IMR-90 (cell line): ENCODE measurements around the gene PRR18. TPM values are rescaled to one million over a fixed set of nuclear protein-coding genes. Genes with fewer than 3 reads are reported as not detected.

ENCODE experiments used
- ATAC-seq: fragments of 200-7000 bp; cut with Tn5 transposase; 2 replicates; pipeline ENCODE4 v1.9.1; 2020; ENCODE audit warnings: low read depth, mild to moderate bottlenecking, moderate library complexity
- BruUV-seq: library from RNA; stranded (reverse); fragments of 400-500 nt; replicated peaks from 2 replicates; lab custom pipeline; 2021; lab: Mats Ljungman, UMichigan
- CTCF ChIA-PET: fragments of 300-600 bp; formaldehyde crosslinking; extraction: SDS; loops from one replicate; lab custom pipeline; 2021; ENCODE audit warnings: antibody characterized with exemption; lab: Yijun Ruan, JAX
- POLR2A ChIA-PET: fragments of 300-600 bp; sonication (Branson Sonifier 250); formaldehyde crosslinking; loops from one replicate; lab custom pipeline; 2022; ENCODE audit warnings: antibody characterized with exemption; ENCODE audit not compliant: unreplicated experiment; lab: Charles Lee
- DNase-seq: peaks from one replicate; pipeline ENCODE4 v3.0.0; 2013
- H2AFZ ChIP-seq: replicated peaks from 2 replicates; pipeline ENCODE3; 2013; ENCODE audit warnings: low read length, mild to moderate bottlenecking; ENCODE audit not compliant: poor library complexity
- H2AK5ac ChIP-seq: 2 replicates; pipeline ENCODE4 v1.6.1; 2013; ENCODE audit warnings: low read depth, low read length, inconsistent platforms
- H2AK9ac ChIP-seq: replicated peaks from 2 replicates; pipeline ENCODE3; 2013; ENCODE audit warnings: mild to moderate bottlenecking, low read depth, low read length, moderate library complexity; ENCODE audit not compliant: poor library complexity
- H2BK120ac ChIP-seq: 2 replicates; pipeline ENCODE4 v1.6.1; 2013; ENCODE audit warnings: low read depth, low read length, inconsistent platforms
- H2BK15ac ChIP-seq: 3 replicates; pipeline ENCODE4 v1.6.1; 2013; ENCODE audit warnings: low read depth, low read length, inconsistent platforms
- H2BK20ac ChIP-seq: 2 replicates; pipeline ENCODE4 v1.6.1; 2013; ENCODE audit warnings: low read depth, mild to moderate bottlenecking, inconsistent platforms, low read length, moderate library complexity
- H2BK5ac ChIP-seq: 2 replicates; pipeline ENCODE4 v1.6.1; 2013; ENCODE audit warnings: mild to moderate bottlenecking, low read depth, low read length, inconsistent platforms; ENCODE audit not compliant: poor library complexity, severe bottlenecking
- H3K14ac ChIP-seq: replicated peaks from 2 replicates; pipeline ENCODE4 v1.6.1; 2013; ENCODE audit warnings: low read depth, low read length, inconsistent platforms
- H3K18ac ChIP-seq: 2 replicates; pipeline ENCODE4 v1.6.1; 2013; ENCODE audit warnings: low read depth, low read length, control low read depth
- H3K23ac ChIP-seq: 2 replicates; pipeline ENCODE4 v1.6.1; 2013; ENCODE audit warnings: low read depth, low read length, inconsistent platforms
- H3K27ac ChIP-seq: 2 replicates; pipeline ENCODE4 v1.5.1; 2013; ENCODE audit warnings: mild to moderate bottlenecking, control low read depth, low read length; ENCODE audit not compliant: insufficient read depth
- H3K27me3 ChIP-seq: 2 replicates; pipeline ENCODE4 v1.6.1; 2013; ENCODE audit warnings: low read length; ENCODE audit not compliant: control insufficient read depth, insufficient read depth
- H3K36me3 ChIP-seq: 2 replicates; pipeline ENCODE4 v1.6.1; 2013; ENCODE audit warnings: low read length, mixed read lengths; ENCODE audit not compliant: control insufficient read depth, insufficient read depth
- H3K4ac ChIP-seq: 2 replicates; pipeline ENCODE4 v1.6.1; 2013; ENCODE audit warnings: low read depth, low read length, inconsistent platforms
- H3K4me1 ChIP-seq: 2 replicates; pipeline ENCODE4 v1.6.1; 2013; ENCODE audit warnings: low read length, mixed read lengths; ENCODE audit not compliant: control insufficient read depth, insufficient read depth
- H3K4me2 ChIP-seq: 2 replicates; pipeline ENCODE4 v1.6.1; 2013; ENCODE audit warnings: low read depth, mild to moderate bottlenecking, control low read depth, low read length, moderate library complexity
- H3K4me3 ChIP-seq: 2 replicates; pipeline ENCODE4 v1.5.1; 2013; ENCODE audit warnings: low read depth, mild to moderate bottlenecking, control low read depth, low read length, moderate library complexity; ENCODE audit not compliant: insufficient read depth
- H3K56ac ChIP-seq: 2 replicates; pipeline ENCODE4 v1.6.1; 2013; ENCODE audit warnings: low read length, inconsistent platforms; ENCODE audit not compliant: insufficient read depth; ENCODE audit errors: extremely low read depth
- H3K79me1 ChIP-seq, 2 experiments: 2 replicates each; pipeline ENCODE4 v1.6.1; 2013; ENCODE audit warnings: low read length in 2 of 2, inconsistent platforms in 1 of 2, low read depth in 1 of 2
- H3K9ac ChIP-seq: 2 replicates; pipeline ENCODE4 v1.6.1; 2013; ENCODE audit warnings: low read depth, low read length, control low read depth
- H3K9me1 ChIP-seq: 2 replicates; pipeline ENCODE4 v1.6.1; 2013; ENCODE audit warnings: low read length, inconsistent platforms; ENCODE audit not compliant: insufficient read depth
- H3K9me3 ChIP-seq: 2 replicates; pipeline ENCODE4 v1.6.1; 2013; ENCODE audit warnings: low read length; ENCODE audit not compliant: control insufficient read depth, insufficient read depth
- H4K20me1 ChIP-seq: 2 replicates; pipeline ENCODE4 v1.6.1; 2013; ENCODE audit warnings: low read length, inconsistent platforms; ENCODE audit not compliant: insufficient read depth
- H4K5ac ChIP-seq: 2 replicates; pipeline ENCODE4 v1.6.1; 2013; ENCODE audit warnings: mild to moderate bottlenecking, low read depth, low read length, control low read depth
- H4K8ac ChIP-seq, 2 experiments: 2 replicates each; pipeline ENCODE4 v1.6.1; 2013; ENCODE audit warnings: low read depth in 2 of 2, low read length in 2 of 2, control low read depth in 1 of 2, inconsistent platforms in 1 of 2
- H4K91ac ChIP-seq: 2 replicates; pipeline ENCODE4 v1.6.1; 2013; ENCODE audit warnings: low read depth, low read length, inconsistent platforms; ENCODE audit not compliant: insufficient read depth
- RFX5 ChIP-seq: IDR thresholded peaks from 2 replicates; pipeline ENCODE4 v1.8.0; 2012; ENCODE audit warnings: low read depth, mild to moderate bottlenecking, low read length, moderate library complexity
- WGBS, 2 experiments: methylation state at CpG; one replicate each; pipeline versions ENCODE4 v1.1.5 to v1.1.7; 2013; ENCODE audit warnings: missing lambda C conversion rate in 2 of 2; ENCODE audit not compliant: insufficient read length in 1 of 2; ENCODE audit errors: extremely low coverage in 2 of 2; 5-methylcytosine and 5-hydroxymethylcytosine counted together
- dilution Hi-C: fragments of 300-500 bp; cut with HindIII; formaldehyde crosslinking; loops from one replicate; pipeline ENCODE4 v1.14.3; 2018; ENCODE audit warnings: low sequenced_read_pairs; ENCODE audit not compliant: unreplicated experiment
- in situ Hi-C: fragments of 300-500 bp; cut with MboI; formaldehyde crosslinking; loops from 3 replicates; pipeline ENCODE4 v1.14.3; 2019; ENCODE audit warnings: low sequenced_read_pairs, inconsistent platforms, mixed read lengths
- intact Hi-C: fragments of 100-400 bp; cut with micrococcal nuclease; formaldehyde crosslinking; loops from 2 replicates; pipeline ENCODE4 v1.10.0; 2022
- polyA plus RNA-seq, 3 experiments: library from polyadenylated mRNA; depleted of rRNA; stranded (reverse); fragments of >200 nt; gene quantifications; 2 replicates each; pipeline ENCODE4 v1.2.3, GENCODE V29; 2012; ENCODE audit warnings: low replicate concordance in 1 of 3
- total RNA-seq: library from RNA; depleted of rRNA; stranded (reverse); fragments of >200 nt; gene quantifications from 2 replicates; pipeline ENCODE4 v1.2.3, GENCODE V29; 2012

Gene PRR18
- total and polyA plus RNA-seq, 2 of the 4 experiments (the other 2 are of a cell fraction), result not detected

DNA sequence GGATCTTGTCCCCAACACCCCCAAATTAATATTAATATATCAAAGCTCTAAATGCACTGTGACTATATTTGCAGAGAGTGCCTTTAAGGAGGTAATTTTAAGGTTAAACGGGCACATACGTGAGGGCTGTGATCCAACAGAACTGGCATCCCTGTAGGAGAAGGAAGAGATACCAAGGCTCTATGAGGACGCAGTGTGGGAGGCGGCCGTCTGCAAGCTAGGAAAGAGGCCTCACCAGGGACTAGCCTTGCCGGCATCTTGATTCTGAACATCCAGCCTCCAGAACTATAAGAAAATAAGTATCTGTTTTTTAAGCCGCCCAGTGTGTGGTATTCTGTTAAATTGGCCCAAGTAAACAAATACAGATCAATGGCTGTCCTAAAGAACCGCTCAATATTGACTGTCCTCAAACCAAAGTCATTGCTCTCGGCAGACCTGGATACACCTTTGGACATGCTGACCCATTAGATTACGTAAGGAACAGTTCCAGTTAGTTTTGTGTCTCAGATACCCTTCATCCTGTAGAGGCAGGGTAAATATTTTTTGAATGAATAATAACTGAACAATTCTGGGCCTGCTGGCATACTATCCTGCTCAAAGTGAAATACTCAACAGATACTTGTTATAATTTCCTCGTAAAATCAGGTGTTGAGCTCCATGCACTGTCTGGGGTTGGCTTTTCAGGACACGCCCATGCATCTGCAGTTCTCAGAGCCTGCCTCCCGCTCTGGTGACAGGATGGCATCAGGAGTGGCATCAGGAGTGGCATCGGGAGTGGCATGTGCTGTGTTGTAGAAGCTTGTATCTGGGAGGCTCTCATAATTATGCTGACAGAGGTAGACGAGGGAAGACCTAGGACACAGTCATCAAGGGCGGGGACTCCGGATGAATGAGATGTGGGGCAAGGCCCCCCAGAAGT, 6.3 kb downstream of the PRR18 start:
- Histone ChIP-seq H3K4ac (no peak overlapping the region), H3K27me3 (peaks cover 28% of the 10 kb centered on the region), H3K4me2 (no peak overlapping the region), H4K8ac (no peak overlapping the region), H3K56ac (no peak overlapping the region), H2BK120ac (no peak overlapping the region), H3K9me3 (no peaks in the 10 kb centered on the region), H3K4me1 (no peaks in the 10 kb centered on the region), H3K9me1 (no peaks in the 10 kb centered on the region), H2AK9ac (no peak overlapping the region), H3K18ac (no peak overlapping the region), H3K4me3 (no peak overlapping the region), H2AK5ac (no peak overlapping the region), H2BK15ac (no peak overlapping the region), H3K79me1 (no peaks in the 10 kb centered on the region), H4K91ac (no peak overlapping the region), H3K36me3 (no peaks in the 10 kb centered on the region), H2BK5ac (no peak overlapping the region), H2AFZ (no peak overlapping the region), H3K23ac (no peak overlapping the region), H3K14ac (no peak overlapping the region), H3K9ac (no peak overlapping the region), H2BK20ac (no peak overlapping the region), H4K5ac (no peak overlapping the region), H3K27ac (no peak overlapping the region), H4K20me1 (no peaks in the 10 kb centered on the region)
- 87% methylated on average over 3 of the region's 17 CpGs; no CpG with 5 or more reads in 1 of the 2 experiments for WGBS, 2 experiments
- dilution Hi-C loops (no loop called here), intact Hi-C loops (no loop called here), in situ Hi-C loops (no loop called here)
- ChIA-PET CTCF (no interaction called here), POLR2A (no interaction called here)
- no peak for ATAC-seq
- BruUV-seq, result no TSS peak
- no peak for DNase-seq
- no peak for TF ChIP-seq RFX5
